Measurements from ENCODE around the gene AIG1.

The AIG1 gene

GRCh38 chr6:143193571-143194094, 132.9 kb downstream of the AIG1 start:
- Mint-ChIP-seq H3K27me3 (peaks cover 0 to 7% of the 10 kb centered on the region in 2 donors), H3K27ac (no peak overlapping the region), H3K4me1 (ENCODE audit: low read depth in 2 of 2) (no peaks in the 10 kb centered on the region), H3K4me3 (no peak overlapping the region), H3K9me3 (no peaks in the 10 kb centered on the region), H3K36me3 (ENCODE audit: insufficient read depth) (no peaks in the 10 kb centered on the region)
- ATAC-seq (replicated peaks) (no peak), DNase-seq (no peak)

GRCh38 chr6:143194095-143194589, 133.5 kb downstream of the AIG1 start:
- H3K27ac Mint-ChIP-seq, result no peak overlapping the region
- H3K4me3 Mint-ChIP-seq, result no peak overlapping the region
- no peaks in the 10 kb centered on the region for H3K4me1 Mint-ChIP-seq (ENCODE audit: low read depth in 2 of 2)
- DNase-seq (no peak), ATAC-seq (replicated peaks) (no peak)
- no peaks in the 10 kb centered on the region for H3K36me3 Mint-ChIP-seq (ENCODE audit: insufficient read depth)
- no peaks in the 10 kb centered on the region for H3K9me3 Mint-ChIP-seq
- H3K27me3 Mint-ChIP-seq, result peaks cover 0 to 7% of the 10 kb centered on the region in 2 donors

- H3K27me3 Mint-ChIP-seq, result peaks cover 0 to 7% of the 10 kb centered on the region in 2 donors
- H3K27ac Mint-ChIP-seq, result no peak overlapping the region
- no peaks in the 10 kb centered on the region for H3K4me1 Mint-ChIP-seq (ENCODE audit: low read depth in 2 of 2)
- no peak for DNase-seq
- no peaks in the 10 kb centered on the region for H3K9me3 Mint-ChIP-seq
- no peaks in the 10 kb centered on the region for H3K36me3 Mint-ChIP-seq (ENCODE audit: insufficient read depth)
- H3K4me3 Mint-ChIP-seq, result no peak overlapping the region
- ATAC-seq (replicated peaks), result no peak
Measured at GRCh38 chr6:143195349-143195845, 134.7 kb downstream of the AIG1 start.

- Mint-ChIP-seq H3K27me3 (peaks cover 0 to 7% of the 10 kb centered on the region in 2 donors), H3K4me1 (ENCODE audit: low read depth in 2 of 2) (no peaks in the 10 kb centered on the region), H3K27ac (no peak overlapping the region), H3K4me3 (no peak overlapping the region), H3K36me3 (ENCODE audit: insufficient read depth) (no peaks in the 10 kb centered on the region), H3K9me3 (no peaks in the 10 kb centered on the region)
- no peak for ATAC-seq (replicated peaks)
- DNase-seq, result no peak
Measured at GRCh38 chr6:143196525-143197225, 136.0 kb downstream of the AIG1 start.

- peaks cover 0 to 2% of the 10 kb centered on the region in 2 donors for H3K4me1 Mint-ChIP-seq (ENCODE audit: low read depth in 2 of 2)
- H3K9me3 Mint-ChIP-seq, result no peaks in the 10 kb centered on the region
- ATAC-seq (replicated peaks), result no peak
- DNase-seq, result no peak
- no peak overlapping the region for H3K27ac Mint-ChIP-seq
- H3K27me3 Mint-ChIP-seq, result peaks cover 0 to 7% of the 10 kb centered on the region in 2 donors
- no peak overlapping the region for H3K4me3 Mint-ChIP-seq
- H3K36me3 Mint-ChIP-seq (ENCODE audit: insufficient read depth), result no peaks in the 10 kb centered on the region
Measured at GRCh38 chr6:143197377-143197776, 136.7 kb downstream of the AIG1 start.

GRCh38 chr6:143198312-143198711, 137.6 kb downstream of the AIG1 start:
- no peak overlapping the region for H3K4me3 Mint-ChIP-seq
- peaks cover 0 to 2% of the 10 kb centered on the region in 2 donors for H3K4me1 Mint-ChIP-seq (ENCODE audit: low read depth in 2 of 2)
- peaks cover 0 to 7% of the 10 kb centered on the region in 2 donors for H3K27me3 Mint-ChIP-seq
- no peaks in the 10 kb centered on the region for H3K9me3 Mint-ChIP-seq
- DNase-seq (no peak), ATAC-seq (replicated peaks) (no peak)
- H3K36me3 Mint-ChIP-seq (ENCODE audit: insufficient read depth), result no peaks in the 10 kb centered on the region
- H3K27ac Mint-ChIP-seq, result no peak overlapping the region

- no peaks in the 10 kb centered on the region for H3K9me3 Mint-ChIP-seq
- DNase-seq, result no peak
- H3K27ac Mint-ChIP-seq, result no peak overlapping the region
- peaks cover 0 to 7% of the 10 kb centered on the region in 2 donors for H3K27me3 Mint-ChIP-seq
- no peak overlapping the region for H3K4me3 Mint-ChIP-seq
- H3K4me1 Mint-ChIP-seq (ENCODE audit: low read depth in 2 of 2), result peaks cover 0 to 2% of the 10 kb centered on the region in 2 donors
- H3K36me3 Mint-ChIP-seq (ENCODE audit: insufficient read depth), result no peaks in the 10 kb centered on the region
- no peak for ATAC-seq (replicated peaks)
Measured at GRCh38 chr6:143199291-143199690, 138.6 kb downstream of the AIG1 start.

GRCh38 chr6:143200167-143200770, 139.6 kb downstream of the AIG1 start:
- H3K36me3 Mint-ChIP-seq (ENCODE audit: insufficient read depth), result no peaks in the 10 kb centered on the region
- no peak overlapping the region for H3K4me3 Mint-ChIP-seq
- H3K27ac Mint-ChIP-seq, result no peak overlapping the region
- peaks cover 0 to 2% of the 10 kb centered on the region in 2 donors for H3K4me1 Mint-ChIP-seq (ENCODE audit: low read depth in 2 of 2)
- DNase-seq (no peak), ATAC-seq (replicated peaks) (no peak)
- peaks cover 0 to 3% of the 10 kb centered on the region in 2 donors for H3K27me3 Mint-ChIP-seq
- no peaks in the 10 kb centered on the region for H3K9me3 Mint-ChIP-seq

GRCh38 chr6:143204045-143204444, 143.4 kb downstream of the AIG1 start:
- H3K4me3 Mint-ChIP-seq, result no peak overlapping the region
- H3K9me3 Mint-ChIP-seq, result no peaks in the 10 kb centered on the region
- H3K36me3 Mint-ChIP-seq (ENCODE audit: insufficient read depth), result no peaks in the 10 kb centered on the region
- DNase-seq (no peak), ATAC-seq (replicated peaks) (no peak)
- H3K27me3 Mint-ChIP-seq, result no peaks in the 10 kb centered on the region
- H3K4me1 Mint-ChIP-seq (ENCODE audit: low read depth in 2 of 2), result peaks cover 0 to 2% of the 10 kb centered on the region in 2 donors
- H3K27ac Mint-ChIP-seq, result no peak overlapping the region

GRCh38 chr6:143205131-143205535, 144.4 kb downstream of the AIG1 start:
- no peak overlapping the region for H3K27ac Mint-ChIP-seq
- no peaks in the 10 kb centered on the region for H3K9me3 Mint-ChIP-seq
- DNase-seq (no peak), ATAC-seq (replicated peaks) (no peak)
- H3K36me3 Mint-ChIP-seq (ENCODE audit: insufficient read depth), result no peaks in the 10 kb centered on the region
- H3K27me3 Mint-ChIP-seq, result no peaks in the 10 kb centered on the region
- H3K4me3 Mint-ChIP-seq, result no peak overlapping the region
- peaks cover 0 to 2% of the 10 kb centered on the region in 2 donors for H3K4me1 Mint-ChIP-seq (ENCODE audit: low read depth in 2 of 2)

GRCh38 chr6:143205585-143205984, 144.9 kb downstream of the AIG1 start:
- DNase-seq (no peak), ATAC-seq (replicated peaks) (no peak)
- Mint-ChIP-seq H3K27ac (no peak overlapping the region), H3K4me1 (ENCODE audit: low read depth in 2 of 2) (peaks cover 0 to 2% of the 10 kb centered on the region in 2 donors), H3K4me3 (no peak overlapping the region), H3K27me3 (no peaks in the 10 kb centered on the region), H3K9me3 (no peaks in the 10 kb centered on the region), H3K36me3 (ENCODE audit: insufficient read depth) (no peaks in the 10 kb centered on the region)

- H3K27ac Mint-ChIP-seq, result no peak overlapping the region
- no peaks in the 10 kb centered on the region for H3K27me3 Mint-ChIP-seq
- ATAC-seq (replicated peaks) (no peak), DNase-seq (no peak)
- H3K4me3 Mint-ChIP-seq, result no peak overlapping the region
- no peaks in the 10 kb centered on the region for H3K36me3 Mint-ChIP-seq (ENCODE audit: insufficient read depth)
- peaks cover 0 to 2% of the 10 kb centered on the region in 2 donors for H3K4me1 Mint-ChIP-seq (ENCODE audit: low read depth in 2 of 2)
- no peaks in the 10 kb centered on the region for H3K9me3 Mint-ChIP-seq
Measured at GRCh38 chr6:143205991-143206390, 145.3 kb downstream of the AIG1 start.

- no peak overlapping the region for H3K4me3 Mint-ChIP-seq
- peaks cover 0 to 2% of the 10 kb centered on the region in 2 donors for H3K4me1 Mint-ChIP-seq (ENCODE audit: low read depth in 2 of 2)
- no peaks in the 10 kb centered on the region for H3K36me3 Mint-ChIP-seq (ENCODE audit: insufficient read depth)
- ATAC-seq (replicated peaks) (no peak), DNase-seq (no peak)
- no peaks in the 10 kb centered on the region for H3K27me3 Mint-ChIP-seq
- no peaks in the 10 kb centered on the region for H3K9me3 Mint-ChIP-seq
- H3K27ac Mint-ChIP-seq, result no peak overlapping the region
Measured at GRCh38 chr6:143206550-143206949, 145.9 kb downstream of the AIG1 start.

- Mint-ChIP-seq H3K36me3 (ENCODE audit: insufficient read depth) (no peaks in the 10 kb centered on the region), H3K4me1 (ENCODE audit: low read depth in 2 of 2) (no peaks in the 10 kb centered on the region), H3K4me3 (no peak overlapping the region), H3K27me3 (no peaks in the 10 kb centered on the region), H3K9me3 (no peaks in the 10 kb centered on the region), H3K27ac (no peak overlapping the region)
- ATAC-seq (replicated peaks) (no peak), DNase-seq (no peak)
Measured at GRCh38 chr6:143210420-143210819, 149.7 kb downstream of the AIG1 start.

Measured in effector memory CD8-positive, alpha-beta T cell (primary cell).